Small intestine (tissue), 16 donors: Measurements from ENCODE around the gene OLIG3. TPM values are rescaled to one million over a fixed set of nuclear protein-coding genes. Genes with fewer than 3 reads are reported as not detected.

ENCODE experiments used
- DNase-seq, 2 donors: peaks; one replicate each; pipeline versions ENCODE4 v3.0.0 to v3.0.0-alpha.2; 2013
- FAIRE-seq: peaks from 2 replicates; lab custom pipeline; 2012; peaks lifted over from hg19 to GRCh38; lab: Jason Lieb, UNC
- H3K27ac ChIP-seq, 3 donors: one replicate each; pipeline ENCODE4 v1.5.1; 2013; ENCODE audit warnings: low read length in 2 of 3, mild to moderate bottlenecking in 2 of 3, control low read depth in 1 of 3, inconsistent platforms in 1 of 3, low read depth in 1 of 3, moderate library complexity in 1 of 3
- H3K27me3 ChIP-seq, 3 donors: one replicate each; pipeline ENCODE4 v1.6.1; 2013; ENCODE audit warnings: low read length in 3 of 3, inconsistent platforms in 1 of 3; ENCODE audit not compliant: control insufficient read depth in 3 of 3, insufficient read depth in 3 of 3
- H3K36me3 ChIP-seq, 3 donors: one replicate each; pipeline ENCODE4 v1.6.1; 2013; ENCODE audit warnings: low read length in 3 of 3, inconsistent platforms in 1 of 3, low read depth in 1 of 3, mild to moderate bottlenecking in 1 of 3, moderate library complexity in 1 of 3; ENCODE audit not compliant: control insufficient read depth in 3 of 3, insufficient read depth in 2 of 3
- H3K4me1 ChIP-seq, 3 donors: one replicate each; pipeline ENCODE4 v1.6.1; 2013; ENCODE audit warnings: low read length in 2 of 3, inconsistent platforms in 1 of 3, low read depth in 1 of 3, mild to moderate bottlenecking in 1 of 3, moderate library complexity in 1 of 3; ENCODE audit not compliant: control insufficient read depth in 3 of 3, insufficient read depth in 2 of 3
- H3K4me3 ChIP-seq, 3 donors: one replicate each; pipeline ENCODE4 v1.5.1; 2013; ENCODE audit warnings: low read length in 3 of 3, control low read depth in 1 of 3, inconsistent platforms in 1 of 3, low read depth in 1 of 3, mild to moderate bottlenecking in 1 of 3, moderate library complexity in 1 of 3
- H3K9me3 ChIP-seq, 2 donors: one replicate each; pipeline ENCODE4 v1.6.1; 2013; ENCODE audit warnings: low read depth in 1 of 2, low read length in 1 of 2; ENCODE audit not compliant: control insufficient read depth in 2 of 2, insufficient read depth in 1 of 2
- WGBS, 3 donors: extraction: QIAGEN DNeasy Blood & Tissue Kit; methylation state at CpG; one replicate each; pipeline ENCODE4 v1.1.7; 2013; 5-methylcytosine and 5-hydroxymethylcytosine counted together
- long read RNA-seq, 10 donors: transcript quantifications; one replicate each; lab custom pipeline, GENCODE V29; 2026
- polyA plus RNA-seq, 4 donors: library from polyadenylated mRNA; stranded (reverse) in 3 of 4; unstranded in 1 of 4; fragments of 200-250 nt in 3 of 4; fragments of 120-200 nt in 1 of 4; gene quantifications; one replicate each; pipeline versions ENCODE4 v1.2.1 to v1.2.3, GENCODE V29; 2013
- donor health status: healthy with polysubstance abuse.
- donor health status: control.
- donor health status: control.
- donor health status: Bipolar disorder and iron deficiency.
- donor health status: healthy.

Gene OLIG3
- not detected for polyA plus RNA-seq
- long read RNA-seq, donor 1: 0 reads
- long read RNA-seq, donor 2: 0 reads
- long read RNA-seq, donor 3: 0 reads
- long read RNA-seq, donor 4: 0 reads
- long read RNA-seq, donor 5: 0 reads
- long read RNA-seq, donor 6: 0 reads
- long read RNA-seq, donor 7: 0 reads
- long read RNA-seq, donor 8: 0 reads
- long read RNA-seq, donor 9: 0 reads
- long read RNA-seq, donor 10: 0 reads

GRCh38 chr6:137494281-137494987 is at the start of gene OLIG3:
Gene OLIG3 (minus strand): TSS chr6:137494394. CDS start chr6:137494170, 224 bp downstream.
- Histone ChIP-seq H3K27me3 (peaks cover 7 to 100% (median 78%) of the 10 kb centered on the region in 3 donors), H3K4me3 (peak within 1 kb of the TSS in 1 of 3 donors; percentile 16), H3K9me3 (peaks cover 0 to 7% of the 10 kb centered on the region in 2 donors), H3K4me1 (peaks cover 2 to 18% (median 6%) of the 10 kb centered on the region in 3 donors), H3K36me3 (no peaks in the 10 kb centered on the region), H3K27ac (no peak within 1 kb of the TSS)
- WGBS, 3 donors: 9 to 11% (median 10%) methylated on average over 23 of the region's 23 CpGs
- FAIRE-seq (no peak), DNase-seq (peak in 1 of 2 donors; percentile 9)

- Histone ChIP-seq H3K27ac (no peak overlapping the region), H3K36me3 (no peaks in the 10 kb centered on the region), H3K4me1 (no peaks in the 10 kb centered on the region), H3K27me3 (no peaks in the 10 kb centered on the region), H3K9me3 (no peaks in the 10 kb centered on the region), H3K4me3 (no peak overlapping the region)
- no peak for FAIRE-seq
- peak in 1 of 2 donors; percentile 8 for DNase-seq
- 18 to 30% (median 30%) methylated on average over 2 of the region's 2 CpGs for WGBS, 3 donors
These were observed 48.9 kb upstream of the OLIG3 start for GRCh38 chr6:137543114-137543513.

GRCh38 chr6:137542713-137543112 is 48.5 kb upstream of the OLIG3 start:
- Histone ChIP-seq H3K36me3 (no peaks in the 10 kb centered on the region), H3K27ac (no peak overlapping the region), H3K4me1 (no peaks in the 10 kb centered on the region), H3K4me3 (no peak overlapping the region), H3K9me3 (no peaks in the 10 kb centered on the region), H3K27me3 (no peaks in the 10 kb centered on the region)
- DNase-seq: no peak
- FAIRE-seq: no peak
- WGBS, 3 donors: 39 to 43% (median 41%) methylated on average over 1 of the region's 1 CpG

GRCh38 chr6:137541534-137542063 is 47.4 kb upstream of the OLIG3 start:
- Histone ChIP-seq H3K4me3 (no peak overlapping the region), H3K27ac (no peak overlapping the region), H3K36me3 (no peaks in the 10 kb centered on the region), H3K4me1 (no peaks in the 10 kb centered on the region), H3K27me3 (no peaks in the 10 kb centered on the region), H3K9me3 (no peaks in the 10 kb centered on the region)
- 83 to 90% (median 85%) methylated on average over 4 of the region's 4 CpGs for WGBS, 3 donors
- DNase-seq (no peak), FAIRE-seq (no peak)

GRCh38 chr6:137536104-137536773 is 42.0 kb upstream of the OLIG3 start:
- 78 to 90% (median 78%) methylated on average over 6 of the region's 6 CpGs for whole genome bisulfite sequencing, 3 donors
- H3K36me3 ChIP-seq: no peaks in the 10 kb centered on the region
- H3K27me3 ChIP-seq: peaks cover 0 to 2% (median 0%) of the 10 kb centered on the region in 3 donors
- FAIRE-seq: no peak
- no peak overlapping the region for H3K27ac ChIP-seq
- no peak overlapping the region for H3K4me3 ChIP-seq
- no peak for DNase-seq
- H3K9me3 ChIP-seq: no peaks in the 10 kb centered on the region
- H3K4me1 ChIP-seq: no peaks in the 10 kb centered on the region

- Histone ChIP-seq H3K27ac (no peak overlapping the region), H3K9me3 (no peaks in the 10 kb centered on the region), H3K4me3 (no peak overlapping the region), H3K4me1 (no peaks in the 10 kb centered on the region), H3K27me3 (peaks cover 0 to 2% (median 0%) of the 10 kb centered on the region in 3 donors), H3K36me3 (no peaks in the 10 kb centered on the region)
- no peak for FAIRE-seq
- no peak for DNase-seq
- WGBS, 3 donors: 82 to 84% (median 83%) methylated on average over 7 of the region's 7 CpGs
These were observed 37.3 kb upstream of the OLIG3 start for GRCh38 chr6:137531376-137532092.

GRCh38 chr6:137530404-137530803 is 36.2 kb upstream of the OLIG3 start:
- Histone ChIP-seq H3K27ac (no peak overlapping the region), H3K27me3 (peaks cover 0 to 2% (median 0%) of the 10 kb centered on the region in 3 donors), H3K4me3 (no peak overlapping the region), H3K4me1 (no peaks in the 10 kb centered on the region), H3K9me3 (peaks cover 0 to 1% of the 10 kb centered on the region in 2 donors), H3K36me3 (no peaks in the 10 kb centered on the region)
- FAIRE-seq (no peak), DNase-seq (no peak)
- WGBS, 3 donors: 63 to 79% (median 77%) methylated on average over 1 of the region's 1 CpG

- no peaks in the 10 kb centered on the region for H3K4me1 ChIP-seq
- DNase-seq: peak in 1 of 2 donors; percentile 22
- H3K36me3 ChIP-seq: no peaks in the 10 kb centered on the region
- peaks cover 0 to 8% (median 2%) of the 10 kb centered on the region in 3 donors for H3K27me3 ChIP-seq
- peaks cover 0 to 1% of the 10 kb centered on the region in 2 donors for H3K9me3 ChIP-seq
- FAIRE-seq: no peak
- H3K4me3 ChIP-seq: no peak overlapping the region
- 22 to 45% (median 28%) methylated on average over 7 of the region's 7 CpGs for whole genome bisulfite sequencing, 3 donors
- no peak overlapping the region for H3K27ac ChIP-seq
These were observed 28.6 kb upstream of the OLIG3 start for GRCh38 chr6:137522831-137523230.
